ENCODE results near the gene ADAM20. TPM values are rescaled to one million over a fixed set of nuclear protein-coding genes. Genes with fewer than 3 reads are reported as not detected.

The ADAM20 gene
- total RNA-seq (2021) (0.25 to 0.50 TPM (median 0.37 TPM) in 3 replicates), Bru-seq, nascent RNA (percentile 60 among the genes with signal in this experiment)
- long read RNA-seq, experiment 1, result 0 reads
- long read RNA-seq, experiment 2, result 0 reads
- long read RNA-seq, experiment 3, result 0 reads

- no peak for TF ChIP-seq CDX4 (CRISPR knock-in tag; IDR thresholded peaks at IDR 0.05; ENCODE audit: borderline replicate concordance)
- no peak for TF ChIP-seq ZNF416 (CRISPR knock-in tag; IDR thresholded peaks at IDR 0.05)
- no peak for TF ChIP-seq ZNF281 (CRISPR knock-in tag; IDR thresholded peaks at IDR 0.05)
- TF ChIP-seq ZNF396 (CRISPR knock-in tag; IDR thresholded peaks at IDR 0.05; ENCODE audit: borderline replicate concordance), result no peak
- TF ChIP-seq TEAD4 (CRISPR knock-in tag; IDR thresholded peaks at IDR 0.05), result no peak
- CTCF ChIA-PET, result interaction anchor here (0.6 kb wide), 1 partner anchor 88 kb away, joined by 3 read pairs; no protein-coding TSS in a partner anchor
- H3K27ac Mint-ChIP-seq, result no peak within 1 kb of the TSS
- H3K27me3 Mint-ChIP-seq (ENCODE audit: low read depth), result peaks cover 19% of the 10 kb centered on the region
- no peak within 1 kb of the TSS for H3K4me3 Mint-ChIP-seq
- H3K36me3 Mint-ChIP-seq, result peaks cover 52% of the 10 kb centered on the region
- DNase-seq (ENCODE audit: low spot score) (no peak), ATAC-seq (no peak)
- H3K9me3 Mint-ChIP-seq, result peaks cover 69% of the 10 kb centered on the region
- H3K4me1 Mint-ChIP-seq, result no peaks in the 10 kb centered on the region
- POLR2A ChIA-PET, result interaction anchor here (0.6 kb wide), 1 partner anchor 137 kb away, joined by 3 read pairs; no protein-coding TSS in a partner anchor
These were observed at the start of gene ADAM20 for GRCh38 chr14:70534904-70535303. Gene ADAM20, minus strand, starts transcription at chr14:70535004. Its CDS starts 10,247 bp downstream, at chr14:70524757.

GRCh38 chr14:70576891-70577290 lies 42.1 kb upstream of the ADAM20 start:
- ATAC-seq, result no peak
- Mint-ChIP-seq H3K27ac (no peak overlapping the region), H3K4me3 (no peak overlapping the region), H3K9me3 (peaks cover 12% of the 10 kb centered on the region), H3K36me3 (peaks cover 36% of the 10 kb centered on the region), H3K4me1 (no peaks in the 10 kb centered on the region), H3K27me3 (ENCODE audit: low read depth) (no peaks in the 10 kb centered on the region)
- no peak for TF ChIP-seq NR1H2 (CRISPR knock-in tag; IDR thresholded peaks at IDR 0.05)
- POLR2A ChIA-PET, result no interaction called here
- no peak for DNase-seq (ENCODE audit: low spot score)
- CTCF ChIA-PET, result no interaction called here

- Mint-ChIP-seq H3K36me3 (peaks cover 13% of the 10 kb centered on the region), H3K9me3 (peaks cover 12% of the 10 kb centered on the region), H3K4me1 (peaks cover 15% of the 10 kb centered on the region), H3K4me3 (no peak overlapping the region), H3K27ac (no peak overlapping the region), H3K27me3 (ENCODE audit: low read depth) (no peaks in the 10 kb centered on the region)
- CTCF ChIA-PET, result no interaction called here
- ATAC-seq (no peak), DNase-seq (ENCODE audit: low spot score) (no peak)
- POLR2A ChIA-PET, result no interaction called here
- TF ChIP-seq, protein P1, sequence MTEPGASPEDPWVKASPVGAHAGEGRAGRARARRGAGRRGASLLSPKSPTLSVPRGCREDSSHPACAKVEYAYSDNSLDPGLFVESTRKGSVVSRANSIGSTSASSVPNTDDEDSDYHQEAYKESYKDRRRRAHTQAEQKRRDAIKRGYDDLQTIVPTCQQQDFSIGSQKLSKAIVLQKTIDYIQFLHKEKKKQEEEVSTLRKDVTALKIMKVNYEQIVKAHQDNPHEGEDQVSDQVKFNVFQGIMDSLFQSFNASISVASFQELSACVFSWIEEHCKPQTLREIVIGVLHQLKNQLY (CRISPR knock-in tag; IDR thresholded peaks at IDR 0.05), result no peak
- no peak for TF ChIP-seq TEAD4 (CRISPR knock-in tag; IDR thresholded peaks at IDR 0.05)
- TF ChIP-seq, protein P2, sequence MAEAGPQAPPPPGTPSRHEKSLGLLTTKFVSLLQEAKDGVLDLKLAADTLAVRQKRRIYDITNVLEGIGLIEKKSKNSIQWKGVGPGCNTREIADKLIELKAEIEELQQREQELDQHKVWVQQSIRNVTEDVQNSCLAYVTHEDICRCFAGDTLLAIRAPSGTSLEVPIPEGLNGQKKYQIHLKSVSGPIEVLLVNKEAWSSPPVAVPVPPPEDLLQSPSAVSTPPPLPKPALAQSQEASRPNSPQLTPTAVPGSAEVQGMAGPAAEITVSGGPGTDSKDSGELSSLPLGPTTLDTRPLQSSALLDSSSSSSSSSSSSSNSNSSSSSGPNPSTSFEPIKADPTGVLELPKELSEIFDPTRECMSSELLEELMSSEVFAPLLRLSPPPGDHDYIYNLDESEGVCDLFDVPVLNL (CRISPR knock-in tag; IDR thresholded peaks at IDR 0.05; ENCODE audit: borderline replicate concordance, low read depth), result no peak
- no peak for TF ChIP-seq TEAD1 (CRISPR knock-in tag; IDR thresholded peaks at IDR 0.05)
- TF ChIP-seq SP1 (CRISPR knock-in tag; conservative IDR thresholded peaks at IDR 0.05), result no peak
- no peak for TF ChIP-seq RORB (CRISPR knock-in tag; IDR thresholded peaks at IDR 0.05)
- no peak for TF ChIP-seq ZNF232 (CRISPR knock-in tag; IDR thresholded peaks at IDR 0.05)
- TF ChIP-seq AR (CRISPR knock-in tag; IDR thresholded peaks at IDR 0.05), result no peak
- no peak for TF ChIP-seq HMGA2 (CRISPR knock-in tag; IDR thresholded peaks at IDR 0.05)
These were observed 38.2 kb upstream of the ADAM20 start for GRCh38 chr14:70573050-70573449.

Measured in WTC11 (cell line).